ENCODE measurements around the gene FOXE1.

DNA sequence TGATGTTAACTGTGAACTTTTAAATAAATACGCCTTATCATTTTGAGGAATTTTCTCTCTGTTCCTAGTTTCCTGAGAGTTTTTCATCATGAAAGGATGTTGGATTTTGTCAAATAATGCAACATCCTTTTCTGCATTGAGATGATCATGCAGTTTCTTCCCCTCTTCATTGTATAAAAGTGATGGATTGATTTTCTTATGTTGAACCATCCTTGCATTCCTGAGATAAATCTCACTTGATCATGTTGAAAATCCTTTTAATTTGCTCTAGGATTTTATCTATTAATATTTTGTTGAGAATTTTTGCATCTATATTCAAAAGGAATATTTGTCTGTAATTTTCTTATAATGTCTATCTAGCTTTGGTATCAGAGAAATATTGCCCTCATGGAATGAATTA, 13.3 kb downstream of the FOXE1 start:
- TF ChIP-seq, protein P1, sequence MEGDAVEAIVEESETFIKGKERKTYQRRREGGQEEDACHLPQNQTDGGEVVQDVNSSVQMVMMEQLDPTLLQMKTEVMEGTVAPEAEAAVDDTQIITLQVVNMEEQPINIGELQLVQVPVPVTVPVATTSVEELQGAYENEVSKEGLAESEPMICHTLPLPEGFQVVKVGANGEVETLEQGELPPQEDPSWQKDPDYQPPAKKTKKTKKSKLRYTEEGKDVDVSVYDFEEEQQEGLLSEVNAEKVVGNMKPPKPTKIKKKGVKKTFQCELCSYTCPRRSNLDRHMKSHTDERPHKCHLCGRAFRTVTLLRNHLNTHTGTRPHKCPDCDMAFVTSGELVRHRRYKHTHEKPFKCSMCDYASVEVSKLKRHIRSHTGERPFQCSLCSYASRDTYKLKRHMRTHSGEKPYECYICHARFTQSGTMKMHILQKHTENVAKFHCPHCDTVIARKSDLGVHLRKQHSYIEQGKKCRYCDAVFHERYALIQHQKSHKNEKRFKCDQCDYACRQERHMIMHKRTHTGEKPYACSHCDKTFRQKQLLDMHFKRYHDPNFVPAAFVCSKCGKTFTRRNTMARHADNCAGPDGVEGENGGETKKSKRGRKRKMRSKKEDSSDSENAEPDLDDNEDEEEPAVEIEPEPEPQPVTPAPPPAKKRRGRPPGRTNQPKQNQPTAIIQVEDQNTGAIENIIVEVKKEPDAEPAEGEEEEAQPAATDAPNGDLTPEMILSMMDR (conservative IDR thresholded peaks at IDR 0.05; ENCODE audit: low read length), result no peak
- no peak for TF ChIP-seq EZH2phosphoT487 (IDR thresholded peaks at IDR 0.05; ENCODE audit: borderline replicate concordance)
